ENCODE data around the gene KCNQ2.
"Not testable (repeated sequence)": the region's sequence is repeated elsewhere in the genome, so short reads cannot be mapped to it uniquely, and the experiment has no call there.

DNA sequence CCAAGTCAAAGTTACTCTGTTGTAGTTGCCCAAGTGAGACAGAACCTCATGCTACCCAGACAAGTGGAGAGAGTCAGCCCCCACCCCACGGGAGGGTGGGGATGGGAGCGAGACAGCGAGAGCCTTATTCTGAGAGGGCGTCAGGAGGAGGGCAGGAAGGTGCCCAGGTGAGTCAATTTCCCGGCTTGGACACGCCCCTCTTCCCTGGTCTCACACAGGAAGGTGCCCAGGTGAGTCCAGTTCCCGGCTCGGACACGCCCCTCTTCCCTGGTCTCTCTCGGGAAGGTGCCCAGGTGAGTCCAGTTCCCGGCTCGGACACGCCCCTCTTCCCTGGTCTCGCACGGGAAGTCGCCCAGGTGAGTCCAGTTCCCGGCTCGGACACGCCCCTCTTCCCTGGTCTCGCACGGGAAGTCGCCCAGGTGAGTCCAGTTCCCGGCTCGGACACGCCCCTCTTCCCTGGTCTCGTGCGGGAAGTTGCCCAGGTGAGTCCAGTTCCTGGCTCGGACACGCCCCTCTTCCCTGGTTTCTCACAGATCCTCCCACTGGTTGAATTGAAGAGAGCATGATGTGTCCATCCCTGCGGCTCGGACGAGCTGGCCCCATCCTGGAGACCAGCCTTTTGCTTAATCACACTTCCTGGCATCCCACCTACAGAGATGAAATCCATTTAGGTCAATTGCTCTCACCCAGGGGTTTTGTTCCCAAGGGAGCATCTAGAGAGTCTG lies 7.4 kb upstream of the KCNQ2 start:
- not testable (repeated sequence) for TF ChIP-seq POLR2A, CTCF (IDR thresholded peaks at IDR 0.05)

Measured in adrenal gland (tissue), 5 donors.